HepG2 (cell line): ENCODE data around the gene DOK4. TPM values are rescaled to one million over a fixed set of nuclear protein-coding genes. Genes with fewer than 3 reads are reported as not detected.
A peak's percentile ranks its signal among the peaks of the same experiment; 100 is the strongest.

ENCODE experiments used
- HDAC1 ChIP-seq: sonication (generic); formaldehyde crosslinking; IDR thresholded peaks from 2 replicates; pipeline ENCODE4 v1.5.1; 2020; ENCODE audit warnings: mild to moderate bottlenecking, missing genetic modification reagents
- MIER2 ChIP-seq: IDR thresholded peaks from 2 replicates; pipeline ENCODE4 v1.6.1; 2016; ENCODE audit warnings: missing biosample characterization, missing genetic modification reagents
- NAIF1 ChIP-seq: sonication (generic); formaldehyde crosslinking; IDR thresholded peaks from 2 replicates; pipeline ENCODE4 v1.5.0; 2020; ENCODE audit warnings: mild to moderate bottlenecking, missing genetic modification reagents, borderline replicate concordance
- PATZ1 ChIP-seq: sonication (generic); formaldehyde crosslinking; IDR thresholded peaks from 2 replicates; pipeline ENCODE4 v1.4.0; 2020; ENCODE audit warnings: missing genetic modification reagents
- RBFOX2 ChIP-seq: fragments of 200-400 bp; formaldehyde crosslinking; IDR thresholded peaks from 2 replicates; pipeline ENCODE4 v1.6.1; 2017; ENCODE audit warnings: low read depth, mild to moderate bottlenecking, low read length
- SALL2 ChIP-seq: sonication (generic); formaldehyde crosslinking; IDR thresholded peaks from 2 replicates; pipeline ENCODE4 v1.8.1; 2023; ENCODE audit warnings: mild to moderate bottlenecking, missing genetic modification reagents, inconsistent platforms
- TFDP2 ChIP-seq: sonication (generic); formaldehyde crosslinking; IDR thresholded peaks from 2 replicates; pipeline ENCODE4 v1.4.0; 2020; ENCODE audit warnings: missing genetic modification reagents
- TP53 ChIP-seq: sonication (generic); formaldehyde crosslinking; conservative IDR thresholded peaks from 2 replicates; pipeline ENCODE4 v1.4.0; 2020; ENCODE audit warnings: missing genetic modification reagents
- ZFP62 ChIP-seq: sonication (generic); formaldehyde crosslinking; IDR thresholded peaks from 2 replicates; pipeline ENCODE4 v1.4.0; 2020; ENCODE audit warnings: missing genetic modification reagents
- ZNF512B ChIP-seq: sonication (generic); formaldehyde crosslinking; IDR thresholded peaks from 2 replicates; pipeline ENCODE4 v1.5.1; 2020; ENCODE audit warnings: missing genetic modification reagents, mild to moderate bottlenecking, borderline replicate concordance
- ZNF550 ChIP-seq: sonication (generic); formaldehyde crosslinking; IDR thresholded peaks from 2 replicates; pipeline ENCODE4 v1.4.0; 2020; ENCODE audit warnings: mild to moderate bottlenecking, missing genetic modification reagents, borderline replicate concordance
- ZNF574 ChIP-seq: sonication (generic); formaldehyde crosslinking; IDR thresholded peaks from 2 replicates; pipeline ENCODE4 v1.4.0; 2020; ENCODE audit warnings: missing genetic modification reagents
- ZNF724P ChIP-seq: sonication (generic); formaldehyde crosslinking; IDR thresholded peaks from 2 replicates; pipeline ENCODE4 v1.8.0; 2022; ENCODE audit warnings: missing genetic modification reagents, borderline replicate concordance
- ZSCAN31 ChIP-seq: sonication (generic); formaldehyde crosslinking; IDR thresholded peaks from 2 replicates; pipeline ENCODE4 v1.5.0; 2020; ENCODE audit warnings: low read depth, mild to moderate bottlenecking, missing genetic modification reagents
- ZZZ3 ChIP-seq: sonication (generic); formaldehyde crosslinking; IDR thresholded peaks from 2 replicates; pipeline ENCODE4 v1.4.0; 2020; ENCODE audit warnings: missing genetic modification reagents, mild to moderate bottlenecking, borderline replicate concordance
- polyA plus RNA-seq, 8 experiments: library from polyadenylated mRNA; depleted of rRNA in 3 of 8; stranded (reverse) in 7 of 8; unstranded in 1 of 8; fragments of >200 nt; fragmentation: Illumina TruSeq in 4 of 8; extraction: Trizol in 4 of 8; gene quantifications; 2 replicates each; pipeline versions ENCODE4 v1.2.1 to v1.2.3, GENCODE V29; 2011 to 2016; ENCODE audit warnings: low read depth in 4 of 8, missing spikeins in 1 of 8, mixed read lengths in 1 of 8; ENCODE audit not compliant: insufficient read depth in 1 of 8
- total RNA-seq, 5 experiments: library from RNA; depleted of rRNA; stranded (reverse); fragments of >200 nt; fragmentation: Illumina TruSeq; extraction: Trizol; gene quantifications; 2 replicates each; pipeline ENCODE4 v1.2.3, GENCODE V29; 2016; ENCODE audit warnings: low read depth in 1 of 5
- TF ChIP-seq, protein P1 (sequence below): sonication (generic); formaldehyde crosslinking; IDR thresholded peaks from 2 replicates; pipeline ENCODE4 v1.4.0; 2020; ENCODE audit warnings: missing genetic modification reagents
- TF ChIP-seq, protein P2 (sequence below): sonication (generic); formaldehyde crosslinking; IDR thresholded peaks from 2 replicates; pipeline ENCODE4 v1.8.0; 2022; ENCODE audit warnings: mild to moderate bottlenecking, missing genetic modification reagents

Gene DOK4
- total and polyA plus RNA-seq, 2 of the 13 experiments (the other 11 are each of a cell fraction or from before 2014, with no cell fraction given), result 52.7 to 70.0 TPM

DNA sequence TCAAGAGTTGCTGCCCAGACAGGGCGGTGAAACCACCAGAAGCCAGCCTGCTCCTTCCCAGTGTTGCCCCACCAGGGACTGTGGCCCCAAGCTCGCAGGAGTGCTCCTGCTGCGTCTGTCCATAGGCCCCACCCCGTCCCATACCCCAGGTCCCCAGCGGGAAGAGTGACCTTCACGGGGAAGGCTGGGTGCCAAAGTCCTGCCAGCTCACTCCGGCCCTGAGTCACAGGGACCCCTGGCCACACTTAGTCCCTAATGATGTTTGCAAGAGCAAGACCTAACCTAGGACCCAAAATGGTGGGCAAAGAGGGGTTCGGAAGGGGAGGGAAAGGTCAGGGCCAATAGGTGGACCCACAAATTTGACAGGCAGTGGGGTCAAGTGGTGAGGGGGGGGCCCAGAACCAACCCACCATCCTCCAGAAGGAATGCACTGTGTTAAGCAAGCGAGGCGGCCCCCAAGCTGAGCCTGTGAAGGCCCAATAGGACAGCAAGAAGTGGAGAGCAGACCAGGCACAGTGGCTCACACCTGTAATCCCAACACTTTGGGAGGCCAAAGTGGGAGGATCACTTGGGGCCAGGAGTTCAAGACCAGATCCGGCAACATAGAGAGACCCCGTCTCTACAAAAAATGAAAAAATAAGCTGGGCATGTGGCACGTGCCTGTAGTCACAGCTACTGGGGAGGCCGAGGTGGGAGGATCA lies 3.3 kb downstream of the DOK4 start (continued):
- TF ChIP-seq ZZZ3 (CRISPR knock-in tag) (no peak), ZFP62 (CRISPR knock-in tag) (no peak), SALL2 (CRISPR knock-in tag) (no peak; the same call in 1 of the 2 replicates), PATZ1 (CRISPR knock-in tag) (peak; percentile 97), ZNF724P (CRISPR knock-in tag) (peak; percentile 60; the same call in 1 of the 2 replicates), ZNF574 (CRISPR knock-in tag) (peak; percentile 73), TP53 (CRISPR knock-in tag) (no peak), ZNF512B (CRISPR knock-in tag) (no peak), MIER2 (CRISPR knock-in tag) (no peak), HDAC1 (CRISPR knock-in tag) (peak; percentile 93), RBFOX2 (no peak), NAIF1 (CRISPR knock-in tag) (no peak), TFDP2 (peak; percentile 27; the same call in 1 of the 2 replicates), ZNF550 (CRISPR knock-in tag) (no peak), ZSCAN31 (CRISPR knock-in tag) (no peak; the same call in 1 of the 2 replicates)
- TF ChIP-seq, protein P1, sequence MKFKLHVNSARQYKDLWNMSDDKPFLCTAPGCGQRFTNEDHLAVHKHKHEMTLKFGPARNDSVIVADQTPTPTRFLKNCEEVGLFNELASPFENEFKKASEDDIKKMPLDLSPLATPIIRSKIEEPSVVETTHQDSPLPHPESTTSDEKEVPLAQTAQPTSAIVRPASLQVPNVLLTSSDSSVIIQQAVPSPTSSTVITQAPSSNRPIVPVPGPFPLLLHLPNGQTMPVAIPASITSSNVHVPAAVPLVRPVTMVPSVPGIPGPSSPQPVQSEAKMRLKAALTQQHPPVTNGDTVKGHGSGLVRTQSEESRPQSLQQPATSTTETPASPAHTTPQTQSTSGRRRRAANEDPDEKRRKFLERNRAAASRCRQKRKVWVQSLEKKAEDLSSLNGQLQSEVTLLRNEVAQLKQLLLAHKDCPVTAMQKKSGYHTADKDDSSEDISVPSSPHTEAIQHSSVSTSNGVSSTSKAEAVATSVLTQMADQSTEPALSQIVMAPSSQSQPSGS (CRISPR knock-in tag), result no peak
- TF ChIP-seq, protein P2, sequence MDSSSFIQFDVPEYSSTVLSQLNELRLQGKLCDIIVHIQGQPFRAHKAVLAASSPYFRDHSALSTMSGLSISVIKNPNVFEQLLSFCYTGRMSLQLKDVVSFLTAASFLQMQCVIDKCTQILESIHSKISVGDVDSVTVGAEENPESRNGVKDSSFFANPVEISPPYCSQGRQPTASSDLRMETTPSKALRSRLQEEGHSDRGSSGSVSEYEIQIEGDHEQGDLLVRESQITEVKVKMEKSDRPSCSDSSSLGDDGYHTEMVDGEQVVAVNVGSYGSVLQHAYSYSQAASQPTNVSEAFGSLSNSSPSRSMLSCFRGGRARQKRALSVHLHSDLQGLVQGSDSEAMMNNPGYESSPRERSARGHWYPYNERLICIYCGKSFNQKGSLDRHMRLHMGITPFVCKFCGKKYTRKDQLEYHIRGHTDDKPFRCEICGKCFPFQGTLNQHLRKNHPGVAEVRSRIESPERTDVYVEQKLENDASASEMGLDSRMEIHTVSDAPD, result 0 out of 2 replicates have a peak, but pooled peaks have one; percentile 79
